Measurements from ENCODE around the gene ARCN1.

GRCh38 chr11:118643995-118644345 lies 71.8 kb downstream of the ARCN1 start:
- no peak for TF ChIP-seq SRF (CRISPR knock-in tag; IDR thresholded peaks at IDR 0.05)
- no peak for TF ChIP-seq NELFE (IDR thresholded peaks at IDR 0.05; ENCODE audit: insufficient read depth, insufficient read length)
- no peak for TF ChIP-seq ZFP30 (CRISPR knock-in tag; IDR thresholded peaks at IDR 0.05; ENCODE audit: borderline replicate concordance)
- no peak for TF ChIP-seq ZNF175 (CRISPR knock-in tag; IDR thresholded peaks at IDR 0.05; ENCODE audit: low read depth)
- TF ChIP-seq REST (IDR thresholded peaks at IDR 0.05; ENCODE audit: borderline replicate concordance): no peak
- TF ChIP-seq REST (CRISPR knock-in tag; IDR thresholded peaks at IDR 0.05; ENCODE audit: low read depth): no peak
- TF ChIP-seq WHSC1 (IDR thresholded peaks at IDR 0.05; ENCODE audit: low read length): no peak
- TF ChIP-seq CEBPB (tag; IDR thresholded peaks at IDR 0.05): no peak
- no peak for TF ChIP-seq NKRF (IDR thresholded peaks at IDR 0.05; ENCODE audit: borderline replicate concordance)

Data from K562 (cell line).